ENCODE data around the gene ARHGAP45. TPM values are rescaled to one million over a fixed set of nuclear protein-coding genes. Genes with fewer than 3 reads are reported as not detected.

Gene ARHGAP45, protein sequence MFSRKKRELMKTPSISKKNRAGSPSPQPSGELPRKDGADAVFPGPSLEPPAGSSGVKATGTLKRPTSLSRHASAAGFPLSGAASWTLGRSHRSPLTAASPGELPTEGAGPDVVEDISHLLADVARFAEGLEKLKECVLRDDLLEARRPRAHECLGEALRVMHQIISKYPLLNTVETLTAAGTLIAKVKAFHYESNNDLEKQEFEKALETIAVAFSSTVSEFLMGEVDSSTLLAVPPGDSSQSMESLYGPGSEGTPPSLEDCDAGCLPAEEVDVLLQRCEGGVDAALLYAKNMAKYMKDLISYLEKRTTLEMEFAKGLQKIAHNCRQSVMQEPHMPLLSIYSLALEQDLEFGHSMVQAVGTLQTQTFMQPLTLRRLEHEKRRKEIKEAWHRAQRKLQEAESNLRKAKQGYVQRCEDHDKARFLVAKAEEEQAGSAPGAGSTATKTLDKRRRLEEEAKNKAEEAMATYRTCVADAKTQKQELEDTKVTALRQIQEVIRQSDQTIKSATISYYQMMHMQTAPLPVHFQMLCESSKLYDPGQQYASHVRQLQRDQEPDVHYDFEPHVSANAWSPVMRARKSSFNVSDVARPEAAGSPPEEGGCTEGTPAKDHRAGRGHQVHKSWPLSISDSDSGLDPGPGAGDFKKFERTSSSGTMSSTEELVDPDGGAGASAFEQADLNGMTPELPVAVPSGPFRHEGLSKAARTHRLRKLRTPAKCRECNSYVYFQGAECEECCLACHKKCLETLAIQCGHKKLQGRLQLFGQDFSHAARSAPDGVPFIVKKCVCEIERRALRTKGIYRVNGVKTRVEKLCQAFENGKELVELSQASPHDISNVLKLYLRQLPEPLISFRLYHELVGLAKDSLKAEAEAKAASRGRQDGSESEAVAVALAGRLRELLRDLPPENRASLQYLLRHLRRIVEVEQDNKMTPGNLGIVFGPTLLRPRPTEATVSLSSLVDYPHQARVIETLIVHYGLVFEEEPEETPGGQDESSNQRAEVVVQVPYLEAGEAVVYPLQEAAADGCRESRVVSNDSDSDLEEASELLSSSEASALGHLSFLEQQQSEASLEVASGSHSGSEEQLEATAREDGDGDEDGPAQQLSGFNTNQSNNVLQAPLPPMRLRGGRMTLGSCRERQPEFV
- 10 to 100 TPM in 3 of 4 donors, 1 to 10 TPM in 1; 9.5 to 29.8 (median 14.6) TPM for total RNA-seq

DNA sequence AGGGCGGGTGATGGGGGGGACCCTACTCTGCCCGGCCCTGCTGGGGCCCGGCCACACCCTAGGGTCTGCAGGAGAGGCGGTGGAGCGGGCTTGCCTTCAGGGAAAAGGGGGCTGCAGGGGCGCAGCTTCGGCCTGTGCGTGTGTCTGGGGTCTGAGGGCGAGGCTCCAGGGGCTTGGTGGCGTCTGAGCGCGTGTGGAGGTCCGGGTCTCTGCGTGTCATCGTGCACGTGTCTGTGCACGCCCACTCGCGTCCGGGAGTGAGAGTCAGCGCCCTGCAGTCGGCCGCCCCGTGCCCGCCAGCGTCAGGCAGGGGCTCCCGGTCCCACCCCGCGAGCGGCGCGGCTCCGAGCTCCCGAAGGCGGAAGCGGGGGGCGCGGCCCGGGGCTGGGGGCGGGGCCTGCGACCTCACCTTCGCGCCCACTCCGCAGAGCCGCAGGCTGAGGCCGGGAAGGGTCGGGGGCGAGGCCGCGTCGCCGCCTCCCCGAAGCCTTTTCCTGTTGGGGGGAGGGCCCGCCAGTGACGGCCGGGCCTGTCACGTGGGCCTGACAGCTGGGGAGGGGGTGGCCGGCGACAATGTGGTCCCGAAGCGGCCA is at the start of gene ARHGAP45:
TSS of gene ARHGAP45 (plus strand) at position 420 of the 593 bp plus-strand sequence. CDS start 239 bp downstream, outside the sequence.
- H3K4me1 ChIP-seq, result peaks cover 0 to 58% (median 21%) of the 10 kb centered on the region in 3 donors
- no peak for ATAC-seq
- TF ChIP-seq POLR2AphosphoS5 (IDR thresholded peaks at IDR 0.05) (no peak), POLR2A (IDR thresholded peaks at IDR 0.05) (peak in 1 of 2 donors; percentile 12), EP300 (IDR thresholded peaks at IDR 0.05) (no peak)
- TF ChIP-seq, protein P1, sequence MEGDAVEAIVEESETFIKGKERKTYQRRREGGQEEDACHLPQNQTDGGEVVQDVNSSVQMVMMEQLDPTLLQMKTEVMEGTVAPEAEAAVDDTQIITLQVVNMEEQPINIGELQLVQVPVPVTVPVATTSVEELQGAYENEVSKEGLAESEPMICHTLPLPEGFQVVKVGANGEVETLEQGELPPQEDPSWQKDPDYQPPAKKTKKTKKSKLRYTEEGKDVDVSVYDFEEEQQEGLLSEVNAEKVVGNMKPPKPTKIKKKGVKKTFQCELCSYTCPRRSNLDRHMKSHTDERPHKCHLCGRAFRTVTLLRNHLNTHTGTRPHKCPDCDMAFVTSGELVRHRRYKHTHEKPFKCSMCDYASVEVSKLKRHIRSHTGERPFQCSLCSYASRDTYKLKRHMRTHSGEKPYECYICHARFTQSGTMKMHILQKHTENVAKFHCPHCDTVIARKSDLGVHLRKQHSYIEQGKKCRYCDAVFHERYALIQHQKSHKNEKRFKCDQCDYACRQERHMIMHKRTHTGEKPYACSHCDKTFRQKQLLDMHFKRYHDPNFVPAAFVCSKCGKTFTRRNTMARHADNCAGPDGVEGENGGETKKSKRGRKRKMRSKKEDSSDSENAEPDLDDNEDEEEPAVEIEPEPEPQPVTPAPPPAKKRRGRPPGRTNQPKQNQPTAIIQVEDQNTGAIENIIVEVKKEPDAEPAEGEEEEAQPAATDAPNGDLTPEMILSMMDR (IDR thresholded peaks at IDR 0.05), result no peak
- no peaks in the 10 kb centered on the region for H3K9me3 ChIP-seq
- H3K27me3 ChIP-seq, result peaks cover 78% of the 10 kb centered on the region
- peak within 1 kb of the TSS; percentile 15 to 49 for H3K4me3 ChIP-seq
- no CpG with 5 or more reads among the region's 61 CpGs for WGBS, 2 donors (ENCODE audit: low coverage in 1 of 2)
- H3K27ac ChIP-seq, result peak within 1 kb of the TSS in 3 of 4 donors; percentile 37 to 66 (median 47)
- no peaks in the 10 kb centered on the region for H3K36me3 ChIP-seq

DNA sequence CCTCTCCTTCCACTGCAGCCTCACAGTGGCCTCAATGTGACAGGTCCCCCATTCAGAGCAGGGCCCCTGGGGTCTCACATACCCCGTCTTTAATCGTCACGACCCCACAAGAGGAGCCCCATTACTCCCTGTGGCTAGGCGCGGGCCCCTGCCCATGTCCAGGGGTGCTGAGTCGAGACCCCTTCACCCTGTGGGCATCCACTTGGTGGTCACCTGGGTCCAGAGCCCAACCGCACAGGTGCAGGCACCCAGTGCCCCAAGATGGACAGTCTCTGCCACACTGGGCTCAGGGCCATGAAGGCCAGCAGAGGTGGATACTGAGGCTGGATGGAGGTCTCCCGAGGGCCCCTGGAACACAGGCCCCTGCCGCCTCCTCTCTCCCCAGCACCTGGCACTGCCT is 49.1 kb upstream of the ARHGAP45 start:
- H3K27ac ChIP-seq, result peak overlapping the region in 2 of 4 donors; percentile 62 to 99
- no peak for ATAC-seq
- H3K4me1 ChIP-seq, result peaks cover 0 to 86% (median 59%) of the 10 kb centered on the region in 3 donors
- H3K36me3 ChIP-seq, result peaks cover 0 to 32% of the 10 kb centered on the region in 2 donors
- peak overlapping the region in 1 of 2 donors; percentile 7 for H3K4me3 ChIP-seq
- H3K9me3 ChIP-seq, result no peaks in the 10 kb centered on the region
- no CpG with 5 or more reads among the region's 9 CpGs for WGBS, 2 donors (ENCODE audit: low coverage in 1 of 2)
- no peaks in the 10 kb centered on the region for H3K27me3 ChIP-seq
- TF ChIP-seq, protein P1 (IDR thresholded peaks at IDR 0.05), result no peak
- no peak for TF ChIP-seq POLR2AphosphoS5 (IDR thresholded peaks at IDR 0.05)
- no peak for TF ChIP-seq EP300 (IDR thresholded peaks at IDR 0.05)
- no peak for TF ChIP-seq POLR2A (IDR thresholded peaks at IDR 0.05)

DNA sequence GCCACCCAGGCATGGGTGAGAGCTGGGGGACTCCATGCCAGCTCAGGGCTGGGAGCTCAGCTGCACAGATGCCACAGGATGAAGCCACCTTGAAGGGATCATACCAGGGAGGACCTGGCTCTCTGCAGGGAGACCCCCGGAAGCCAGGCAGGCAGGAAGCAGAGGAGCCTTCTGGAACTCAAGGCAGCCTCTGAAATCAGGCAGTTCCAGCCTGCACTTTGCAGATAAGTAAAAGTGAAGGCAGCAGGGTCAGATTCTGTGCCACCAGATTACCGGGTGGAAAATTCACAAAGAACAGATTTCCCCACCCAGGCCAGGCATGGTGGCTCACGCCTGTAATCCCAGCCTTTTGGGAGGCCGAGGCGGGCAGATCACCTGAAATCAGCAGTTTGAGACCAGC is 48.6 kb upstream of the ARHGAP45 start:
- Histone ChIP-seq H3K27me3 (no peaks in the 10 kb centered on the region), H3K36me3 (peaks cover 0 to 28% of the 10 kb centered on the region in 2 donors), H3K4me3 (no peak overlapping the region), H3K27ac (peak overlapping the region in 1 of 4 donors; percentile 99), H3K9me3 (no peaks in the 10 kb centered on the region), H3K4me1 (peaks cover 0 to 89% (median 59%) of the 10 kb centered on the region in 3 donors)
- no peak for ATAC-seq
- TF ChIP-seq POLR2A (IDR thresholded peaks at IDR 0.05) (no peak), EP300 (IDR thresholded peaks at IDR 0.05) (no peak), POLR2AphosphoS5 (IDR thresholded peaks at IDR 0.05) (no peak)
- TF ChIP-seq, protein P1 (IDR thresholded peaks at IDR 0.05), result no peak
- WGBS, 2 donors (ENCODE audit: low coverage in 1 of 2), result no CpG with 5 or more reads among the region's 5 CpGs

DNA sequence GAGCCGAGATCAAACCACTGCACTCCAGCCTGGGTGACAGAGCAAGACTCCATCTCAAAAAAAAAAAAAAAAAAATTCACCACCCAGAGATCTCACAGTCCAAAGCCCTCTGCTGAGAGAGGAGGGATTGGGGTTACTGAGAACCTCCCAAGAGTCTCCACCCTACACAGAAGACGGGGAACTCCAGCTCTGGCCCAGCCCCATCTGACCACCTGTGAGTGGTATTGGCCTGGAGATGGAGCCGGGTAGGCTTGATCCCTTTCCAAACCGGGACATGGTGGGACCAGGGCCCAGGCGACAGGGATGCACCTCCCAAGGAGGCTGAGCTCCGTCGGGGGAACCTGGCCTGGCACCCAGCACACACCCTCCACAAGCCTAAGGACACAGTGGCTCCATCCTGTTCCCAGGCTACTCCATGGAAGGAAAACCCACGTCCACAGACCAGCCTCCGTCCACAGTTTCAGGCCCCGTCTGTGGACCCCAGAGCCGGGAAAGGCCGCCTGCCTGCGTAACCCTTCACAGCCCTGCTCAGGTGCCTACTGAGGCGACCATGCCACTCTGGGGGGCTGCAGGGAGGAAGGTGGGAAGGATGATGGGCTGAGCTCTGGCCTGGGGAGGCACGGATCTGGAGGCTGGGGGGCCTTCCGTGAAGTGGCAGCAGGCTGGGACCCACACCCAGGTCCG is 47.9 kb upstream of the ARHGAP45 start:
- no peak for ATAC-seq
- peak overlapping the region in 2 of 4 donors; percentile 99 for H3K27ac ChIP-seq
- H3K9me3 ChIP-seq, result no peaks in the 10 kb centered on the region
- H3K27me3 ChIP-seq, result no peaks in the 10 kb centered on the region
- H3K36me3 ChIP-seq, result peaks cover 0 to 21% of the 10 kb centered on the region in 2 donors
- peak overlapping the region; percentile 73 to 85 for H3K4me3 ChIP-seq
- H3K4me1 ChIP-seq, result peaks cover 0 to 83% (median 59%) of the 10 kb centered on the region in 3 donors
- no peak for TF ChIP-seq POLR2A (IDR thresholded peaks at IDR 0.05)
- TF ChIP-seq POLR2AphosphoS5 (IDR thresholded peaks at IDR 0.05), result no peak
- TF ChIP-seq, protein P1 (IDR thresholded peaks at IDR 0.05), result no peak
- no peak for TF ChIP-seq EP300 (IDR thresholded peaks at IDR 0.05)
- 67 to 100% methylated on average over 1 of the region's 17 CpGs for WGBS, 2 donors (ENCODE audit: low coverage in 1 of 2)

All from gastroesophageal sphincter (tissue), 4 donors.